Measurements from ENCODE around the gene SPTB.
A peak's percentile ranks its signal among the peaks of the same experiment; 100 is the strongest.
"Not testable (repeated sequence)": the region's sequence is repeated elsewhere in the genome, so short reads cannot be mapped to it uniquely, and the experiment has no call there.

SPTB gene

DNA sequence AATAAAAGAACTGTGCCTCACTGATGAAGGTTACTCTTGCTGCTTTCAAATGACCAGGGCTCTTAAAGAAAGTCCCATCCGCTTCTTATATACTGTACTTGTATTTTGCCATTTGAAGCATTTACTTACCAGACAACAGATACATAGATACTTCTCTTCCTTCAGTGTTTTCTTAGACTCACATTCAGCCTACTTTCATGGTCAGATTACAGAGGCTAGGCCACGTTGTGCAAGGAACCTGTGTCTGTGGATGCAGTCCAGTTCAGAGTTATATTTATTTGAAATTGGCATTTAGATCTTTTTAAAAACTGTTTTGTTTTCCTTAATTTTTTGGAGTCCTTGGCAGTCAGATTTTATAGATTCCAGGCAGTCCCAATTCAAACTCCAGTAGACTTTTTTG is 40.8 kb upstream of the SPTB start:
- no peak overlapping the region for H3K4me3 ChIP-seq (replicated peaks; ENCODE audit: low read depth, low read length)
- DNase-seq (ENCODE audit: low read depth): no peak
- TF ChIP-seq, protein P1, sequence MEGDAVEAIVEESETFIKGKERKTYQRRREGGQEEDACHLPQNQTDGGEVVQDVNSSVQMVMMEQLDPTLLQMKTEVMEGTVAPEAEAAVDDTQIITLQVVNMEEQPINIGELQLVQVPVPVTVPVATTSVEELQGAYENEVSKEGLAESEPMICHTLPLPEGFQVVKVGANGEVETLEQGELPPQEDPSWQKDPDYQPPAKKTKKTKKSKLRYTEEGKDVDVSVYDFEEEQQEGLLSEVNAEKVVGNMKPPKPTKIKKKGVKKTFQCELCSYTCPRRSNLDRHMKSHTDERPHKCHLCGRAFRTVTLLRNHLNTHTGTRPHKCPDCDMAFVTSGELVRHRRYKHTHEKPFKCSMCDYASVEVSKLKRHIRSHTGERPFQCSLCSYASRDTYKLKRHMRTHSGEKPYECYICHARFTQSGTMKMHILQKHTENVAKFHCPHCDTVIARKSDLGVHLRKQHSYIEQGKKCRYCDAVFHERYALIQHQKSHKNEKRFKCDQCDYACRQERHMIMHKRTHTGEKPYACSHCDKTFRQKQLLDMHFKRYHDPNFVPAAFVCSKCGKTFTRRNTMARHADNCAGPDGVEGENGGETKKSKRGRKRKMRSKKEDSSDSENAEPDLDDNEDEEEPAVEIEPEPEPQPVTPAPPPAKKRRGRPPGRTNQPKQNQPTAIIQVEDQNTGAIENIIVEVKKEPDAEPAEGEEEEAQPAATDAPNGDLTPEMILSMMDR (IDR thresholded peaks at IDR 0.05; ENCODE audit: low read length, missing control alignments): no peak

DNA sequence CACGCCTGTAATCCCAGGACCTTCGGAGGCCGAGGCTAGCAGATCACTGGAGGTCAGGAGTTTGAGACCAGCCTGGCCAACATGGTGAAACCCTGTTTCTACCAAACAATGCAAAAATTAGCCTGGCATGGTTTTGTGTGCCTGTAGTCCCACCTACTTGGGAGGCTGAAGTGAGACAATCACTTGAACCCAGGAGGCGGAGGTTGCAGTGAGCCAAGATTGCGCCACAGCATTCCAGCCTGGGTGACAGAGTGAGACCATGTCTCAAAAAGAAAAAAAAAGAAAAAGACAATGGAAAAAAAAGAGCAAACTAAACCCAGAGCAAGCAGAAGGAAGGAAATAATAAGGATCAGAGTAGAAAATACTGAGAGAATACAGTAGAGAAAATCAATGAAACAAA is 39.9 kb upstream of the SPTB start:
- H3K4me3 ChIP-seq (replicated peaks; ENCODE audit: low read depth, low read length): no peak overlapping the region
- TF ChIP-seq, protein P1 (IDR thresholded peaks at IDR 0.05; ENCODE audit: low read length, missing control alignments): no peak
- peak; percentile 47 for DNase-seq (ENCODE audit: low read depth)

DNA sequence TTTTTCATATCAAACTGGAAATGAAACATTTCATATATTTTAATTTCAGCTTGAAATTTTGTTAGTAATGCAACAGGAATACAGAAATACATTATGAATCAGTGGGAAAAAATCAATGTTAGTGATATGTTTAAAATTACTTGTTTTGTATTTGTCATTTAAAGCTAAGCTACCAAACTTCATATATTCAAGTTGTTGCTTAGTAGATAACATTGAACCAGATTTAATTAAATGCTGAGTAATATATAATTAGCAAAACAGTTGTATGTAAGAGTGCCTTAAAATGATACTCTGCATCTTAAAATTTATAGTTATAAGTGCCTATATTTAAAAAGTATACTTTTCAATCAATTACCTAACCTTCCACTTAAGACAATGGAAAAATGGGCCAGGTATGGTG is 39.5 kb upstream of the SPTB start:
- no peak for DNase-seq (ENCODE audit: low read depth)
- H3K4me3 ChIP-seq (replicated peaks; ENCODE audit: low read depth, low read length): no peak overlapping the region
- TF ChIP-seq, protein P1 (IDR thresholded peaks at IDR 0.05; ENCODE audit: low read length, missing control alignments): no peak

DNA sequence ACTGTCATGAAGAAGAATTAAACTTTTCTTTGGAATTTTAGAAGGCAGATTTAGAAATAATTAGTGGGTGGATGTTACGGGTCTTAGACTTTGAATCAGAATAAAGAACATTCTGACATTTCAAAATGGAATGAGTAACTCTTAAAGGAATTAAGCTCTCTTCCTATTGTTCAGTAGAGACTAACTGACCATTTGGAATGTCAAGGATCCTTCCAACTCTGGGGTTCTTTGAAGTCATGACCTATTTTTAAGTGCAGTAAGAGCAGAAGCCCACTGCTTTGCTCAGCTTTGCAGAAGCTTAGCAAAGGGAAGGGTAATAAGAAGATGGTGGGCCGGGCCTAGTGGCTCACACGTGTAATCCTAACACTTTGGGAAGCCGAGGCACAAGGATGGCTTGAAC is 38.5 kb upstream of the SPTB start:
- H3K4me3 ChIP-seq (replicated peaks; ENCODE audit: low read depth, low read length): no peak overlapping the region
- peak; percentile 25 for DNase-seq (ENCODE audit: low read depth)
- TF ChIP-seq, protein P1 (IDR thresholded peaks at IDR 0.05; ENCODE audit: low read length, missing control alignments): no peak

DNA sequence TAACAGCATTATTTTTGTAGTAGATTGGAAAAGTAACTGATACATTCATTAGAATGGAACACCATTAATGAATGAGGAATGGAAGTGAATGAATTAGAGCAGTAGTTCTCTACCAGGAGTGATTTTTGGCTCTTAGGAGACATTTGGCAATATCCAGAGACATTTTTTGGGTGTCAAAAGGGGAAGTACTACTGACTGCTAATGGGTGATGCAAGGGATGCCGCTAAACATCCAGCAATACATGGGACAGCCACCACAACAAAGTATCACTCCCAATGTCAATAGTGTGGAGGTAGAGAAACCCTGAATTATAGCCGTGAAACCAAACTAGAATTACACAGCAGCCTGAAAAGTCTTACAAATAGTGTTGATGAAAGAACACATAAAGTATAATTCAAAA is 36.1 kb upstream of the SPTB start:
- DNase-seq (ENCODE audit: low read depth): no peak
- H3K4me3 ChIP-seq (replicated peaks; ENCODE audit: low read depth, low read length): no peak overlapping the region
- TF ChIP-seq, protein P1 (IDR thresholded peaks at IDR 0.05; ENCODE audit: low read length, missing control alignments): no peak

DNA sequence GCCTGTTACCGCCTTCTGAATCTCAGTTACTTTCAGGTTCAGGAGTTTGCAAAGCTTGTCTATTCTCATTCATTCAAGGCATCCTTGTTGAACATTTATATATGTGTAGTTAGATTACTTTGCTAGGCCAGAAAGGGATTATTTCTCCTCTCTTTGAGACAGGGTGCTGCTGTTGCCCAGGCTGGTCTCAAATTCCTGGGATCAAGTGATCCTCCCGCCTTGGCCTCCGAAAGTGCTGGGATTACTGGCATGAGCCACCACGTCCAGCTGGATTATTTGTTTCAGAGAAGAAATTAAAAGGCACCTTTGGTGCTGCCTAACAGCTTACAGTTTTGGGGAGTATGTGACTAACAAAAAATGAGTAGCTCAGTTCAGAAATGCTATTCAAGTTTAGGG is 35.3 kb upstream of the SPTB start:
- DNase-seq (ENCODE audit: low read depth): no peak
- TF ChIP-seq, protein P1 (IDR thresholded peaks at IDR 0.05; ENCODE audit: low read length, missing control alignments): no peak
- H3K4me3 ChIP-seq (replicated peaks; ENCODE audit: low read depth, low read length): peak overlapping the region; percentile 90

DNA sequence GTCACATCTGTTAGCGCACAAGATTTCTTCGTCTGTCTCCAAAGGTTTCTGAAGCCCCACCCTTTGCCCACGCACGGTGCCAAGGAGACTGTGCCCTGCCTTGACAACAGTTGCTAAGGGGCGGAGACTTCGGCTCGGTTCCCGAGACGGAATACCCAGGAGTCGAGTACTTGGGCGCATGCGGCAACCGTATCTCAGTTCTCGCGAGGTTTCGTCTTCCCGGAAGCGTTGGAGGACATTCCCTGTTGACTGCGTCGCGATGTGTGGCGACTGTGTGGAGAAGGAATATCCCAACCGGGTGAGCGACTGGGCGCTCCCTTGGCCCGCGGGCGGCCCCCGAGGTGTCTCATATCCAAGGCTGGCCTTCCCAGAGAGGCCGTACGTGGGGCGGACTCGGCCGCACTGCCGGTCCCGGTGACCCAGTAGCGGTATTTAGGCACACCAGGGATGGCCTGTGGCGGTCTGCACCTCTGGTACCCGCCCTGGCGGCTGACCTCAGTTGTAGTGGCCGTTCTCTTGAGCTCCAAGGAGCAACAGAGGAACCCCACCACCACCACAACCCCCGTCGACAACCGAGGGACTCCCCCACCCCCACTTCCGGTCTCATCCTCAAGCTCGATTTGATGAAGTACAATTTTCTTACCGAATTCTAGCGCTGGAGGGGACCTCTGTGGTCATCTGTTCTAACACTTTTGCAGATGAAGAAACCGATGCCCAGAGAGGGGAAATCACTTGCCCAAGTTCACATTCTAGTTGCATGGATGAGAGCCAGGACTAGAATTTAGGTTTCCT is 34.7 kb upstream of the SPTB start, which contains the start of gene CHURC1:
TSS of gene CHURC1 (plus strand) at position 219 of the 792 bp plus-strand sequence. CDS start at position 260, 41 bp downstream.
- DNase-seq (ENCODE audit: low read depth): peak; percentile 99
- TF ChIP-seq, protein P1 (IDR thresholded peaks at IDR 0.05; ENCODE audit: low read length, missing control alignments): no peak
- peak within 1 kb of the TSS; percentile 90 for H3K4me3 ChIP-seq (replicated peaks; ENCODE audit: low read depth, low read length)

DNA sequence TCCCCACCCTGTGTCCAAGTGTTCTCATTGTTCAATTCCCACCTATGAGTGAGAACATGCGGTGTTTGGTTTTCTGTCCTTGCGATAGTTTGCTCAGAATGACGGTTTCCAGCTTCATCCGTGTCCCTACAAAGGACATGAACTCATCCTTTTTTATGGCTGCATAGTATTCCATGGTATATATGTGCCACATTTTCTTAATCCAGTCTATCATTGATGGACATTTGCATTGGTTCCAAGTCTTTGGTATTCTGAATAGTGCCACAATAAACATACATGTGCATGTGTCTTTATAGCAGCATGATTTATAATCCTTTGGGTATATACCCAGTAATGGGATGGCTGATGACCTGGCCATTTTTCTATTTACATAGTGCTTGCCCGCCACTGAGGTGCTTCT is 33.8 kb upstream of the SPTB start:
- H3K4me3 ChIP-seq (replicated peaks; ENCODE audit: low read depth, low read length); DNase-seq (ENCODE audit: low read depth): not testable (repeated sequence)

All from fibroblast of pulmonary artery (primary cell).